GM12891 (cell line): ENCODE results near the gene SFN.
A peak's percentile ranks its signal among the peaks of the same experiment; 100 is the strongest.

Experiments used
- POLR2A ChIP-seq: IDR thresholded peaks from 2 replicates; pipeline ENCODE4 v1.6.1; 2011; ENCODE audit warnings: low read depth, low read length, control low read depth
- POLR2AphosphoS5 ChIP-seq: IDR thresholded peaks from 2 replicates; pipeline ENCODE4 v1.6.1; 2011; ENCODE audit warnings: low read depth, low read length, control low read depth
- SPI1 ChIP-seq: IDR thresholded peaks from 2 replicates; pipeline ENCODE4 v1.6.1; 2011; ENCODE audit warnings: low read depth, low read length, control low read depth

GRCh38 chr1:26864610-26865480, 1.9 kb downstream of the SFN start:
- TF ChIP-seq POLR2AphosphoS5: peak; percentile 94
- peak; percentile 96 for TF ChIP-seq POLR2A
- TF ChIP-seq SPI1: no peak
